IgD-negative memory B cell (primary cell): Measurements from ENCODE around the gene CLIC4. TPM values are rescaled to one million over a fixed set of nuclear protein-coding genes. Genes with fewer than 3 reads are reported as not detected.
"Not testable (repeated sequence)": the region's sequence is repeated elsewhere in the genome, so short reads cannot be mapped to it uniquely, and the experiment has no call there.

Experiments
- H3K27ac Mint-ChIP-seq, 3 donors: one replicate each; pipeline ENCODE4 v1.8.0; 2020 to 2022; ENCODE audit warnings: mild to moderate bottlenecking in 3 of 3, mixed read lengths in 3 of 3, moderate library complexity in 1 of 3
- H3K27me3 Mint-ChIP-seq: one replicate; pipeline ENCODE4 v1.8.0; 2021; ENCODE audit warnings: mixed read lengths
- H3K36me3 Mint-ChIP-seq: one replicate; pipeline ENCODE4 v1.8.0; 2020; ENCODE audit warnings: mild to moderate bottlenecking, mixed read lengths
- H3K4me1 Mint-ChIP-seq, 3 donors: one replicate each; pipeline ENCODE4 v1.8.0; 2020 to 2022; ENCODE audit warnings: mixed read lengths in 3 of 3, mild to moderate bottlenecking in 1 of 3
- H3K4me3 Mint-ChIP-seq, 4 donors: one replicate each; pipeline ENCODE4 v1.8.0; 2020 to 2022; ENCODE audit warnings: mild to moderate bottlenecking in 4 of 4, mixed read lengths in 4 of 4, moderate library complexity in 3 of 4
- H3K9me3 Mint-ChIP-seq, 3 donors: one replicate each; pipeline ENCODE4 v1.8.0; 2020 to 2021; ENCODE audit warnings: mixed read lengths in 3 of 3, mild to moderate bottlenecking in 1 of 3
- polyA plus RNA-seq: library from polyadenylated mRNA; unstranded; fragments of 300-500 nt; fragmentation: Illumina TruSeq; gene quantifications from one replicate; pipeline ENCODE4 v1.2.3, GENCODE V29; 2021

The CLIC4 gene
- polyA plus RNA-seq, 1 donor from 2014 or later = 49.6 TPM

DNA sequence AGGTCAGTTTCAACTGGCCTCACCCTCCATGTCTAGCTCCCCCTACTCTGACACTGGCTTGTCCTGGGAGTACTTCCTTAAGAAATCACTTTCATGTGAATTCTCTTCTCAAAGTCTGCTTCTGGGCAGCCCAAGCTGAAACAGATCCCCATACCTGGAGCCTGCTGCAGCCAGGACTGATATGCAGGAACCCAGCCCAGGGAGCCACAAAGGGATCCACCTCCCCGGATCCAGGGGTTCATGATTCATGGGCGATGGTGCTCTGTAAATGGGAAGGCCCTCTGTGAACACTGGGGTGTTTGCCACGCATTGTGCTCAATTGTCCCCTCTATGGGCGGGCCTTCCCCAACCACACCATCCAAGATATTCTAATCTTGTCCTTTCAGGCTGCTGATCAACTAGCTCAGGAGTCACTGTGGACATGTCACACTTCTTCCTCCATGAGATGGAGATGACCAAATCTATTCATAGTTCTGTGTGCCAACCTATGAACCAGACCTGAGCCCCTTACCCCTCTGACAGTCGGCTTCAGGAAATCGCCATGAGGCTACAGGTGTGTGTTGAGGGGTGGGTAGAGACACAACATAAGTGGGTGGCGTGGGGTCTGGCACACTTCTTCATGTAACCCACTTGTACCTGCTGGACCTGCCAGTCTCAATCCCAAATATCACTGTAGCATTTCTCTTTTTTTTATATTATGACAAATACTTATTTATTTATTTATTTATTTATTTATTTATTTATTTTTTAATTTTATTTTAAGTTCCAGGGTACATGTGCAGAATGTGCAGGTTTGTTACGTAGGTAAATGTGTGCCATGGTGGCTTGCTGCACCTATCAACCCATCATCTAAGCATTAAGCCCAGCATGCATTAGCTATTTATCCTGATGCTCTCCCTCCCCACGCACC lies 143.1 kb downstream of the CLIC4 start:
- Mint-ChIP-seq H3K27me3 (peaks cover 12% of the 10 kb centered on the region), H3K4me1 (no peaks in the 10 kb centered on the region), H3K36me3 (peaks cover 5% of the 10 kb centered on the region), H3K4me3 (peak overlapping the region in 1 of 4 donors; percentile 67), H3K9me3 (peaks cover 10 to 17% (median 16%) of the 10 kb centered on the region in 3 donors), H3K27ac (no peak overlapping the region)

DNA sequence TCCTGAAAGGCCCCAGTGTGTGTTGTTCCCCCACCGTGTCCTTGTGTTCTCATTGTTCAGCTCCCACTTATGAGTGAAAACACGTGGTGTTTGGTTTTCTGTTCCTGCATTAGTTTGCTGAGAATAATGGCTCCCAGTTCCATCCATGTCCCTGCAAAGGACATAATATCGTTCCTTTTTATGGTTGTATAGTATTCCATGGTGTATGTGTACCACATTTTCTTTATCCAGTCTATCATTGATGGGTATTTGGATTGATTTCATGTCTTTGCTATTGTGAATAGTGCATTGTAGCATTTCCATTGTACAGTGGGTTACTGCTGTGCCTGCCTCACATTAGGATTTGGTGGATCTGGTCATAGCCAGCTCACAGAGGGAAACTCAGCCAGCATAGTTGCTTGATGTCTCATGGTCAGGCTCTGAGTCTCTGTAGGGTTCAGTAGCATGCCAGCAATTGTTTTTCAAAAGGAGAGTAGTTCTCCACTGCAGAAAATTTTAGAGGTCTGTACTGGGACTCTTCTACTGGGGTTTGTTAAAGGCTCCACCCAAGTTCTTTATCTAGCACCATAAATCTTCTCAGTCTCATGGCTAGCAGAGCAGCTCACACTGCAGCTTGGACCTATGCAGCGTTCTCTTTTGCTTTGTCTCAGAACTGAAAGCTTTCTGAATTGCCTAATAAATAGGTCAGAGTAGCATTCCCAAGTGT lies 143.9 kb downstream of the CLIC4 start:
- Mint-ChIP-seq H3K27ac (no peak overlapping the region), H3K9me3 (peaks cover 10 to 15% (median 14%) of the 10 kb centered on the region in 3 donors), H3K36me3 (peaks cover 5% of the 10 kb centered on the region), H3K4me1 (peaks cover 0 to under 1% (median 0%) of the 10 kb centered on the region in 3 donors), H3K4me3 (no peak overlapping the region), H3K27me3 (peaks cover 11% of the 10 kb centered on the region)

- Mint-ChIP-seq H3K27ac (peak overlapping the region in 1 of 3 donors; percentile 73), H3K9me3 (peaks cover 5 to 11% (median 10%) of the 10 kb centered on the region in 3 donors), H3K36me3 (no peaks in the 10 kb centered on the region), H3K27me3 (peaks cover 7% of the 10 kb centered on the region), H3K4me3 (peak overlapping the region in 1 of 4 donors; percentile 43), H3K4me1 (peaks cover 0 to 4% (median 0%) of the 10 kb centered on the region in 3 donors)
Measured at GRCh38 chr1:24890887-24891286, 145.6 kb downstream of the CLIC4 start.

- peak overlapping the region in 1 of 3 donors; percentile 8 for H3K27ac Mint-ChIP-seq
Measured at GRCh38 chr1:24891367-24891766, 146.1 kb downstream of the CLIC4 start.

GRCh38 chr1:24892188-24893153 lies 147.2 kb downstream of the CLIC4 start:
- peak overlapping the region in 1 of 3 donors; percentile 87 for H3K27ac Mint-ChIP-seq
- peaks cover 3% of the 10 kb centered on the region for H3K27me3 Mint-ChIP-seq
- peaks cover 5 to 11% (median 10%) of the 10 kb centered on the region in 3 donors for H3K9me3 Mint-ChIP-seq
- H3K4me3 Mint-ChIP-seq = no peak overlapping the region
- H3K36me3 Mint-ChIP-seq = no peaks in the 10 kb centered on the region
- peaks cover 0 to 4% (median 0%) of the 10 kb centered on the region in 3 donors for H3K4me1 Mint-ChIP-seq

More at GRCh38 chr1:24891367-24891766, 146.1 kb downstream of the CLIC4 start:
- H3K9me3 Mint-ChIP-seq = peaks cover 5 to 11% (median 10%) of the 10 kb centered on the region in 3 donors
- not testable (repeated sequence) for H3K4me1 Mint-ChIP-seq, H3K27me3 Mint-ChIP-seq, H3K4me3 Mint-ChIP-seq, H3K36me3 Mint-ChIP-seq

GRCh38 chr1:24893431-24893830 lies 148.2 kb downstream of the CLIC4 start:
- Mint-ChIP-seq H3K36me3 (no peaks in the 10 kb centered on the region), H3K4me1 (peaks cover 0 to 8% (median 0%) of the 10 kb centered on the region in 3 donors), H3K27me3 (peaks cover 3% of the 10 kb centered on the region), H3K9me3 (peaks cover 5 to 11% (median 10%) of the 10 kb centered on the region in 3 donors), H3K4me3 (no peak overlapping the region), H3K27ac (peak overlapping the region in 1 of 3 donors; percentile 87)

Other genes starting within 250 kb of the CLIC4 start
- gene RCAN3, start 242.6 kb upstream of the CLIC4 start, polyA plus RNA-seq = 36.1 TPM
- not detected for gene NCMAP, start 189.4 kb upstream of the CLIC4 start, polyA plus RNA-seq
- 317 TPM for gene SRRM1, start 102.1 kb upstream of the CLIC4 start, polyA plus RNA-seq
- gene RUNX3, start 184.8 kb downstream of the CLIC4 start, polyA plus RNA-seq = 30.1 TPM